Transverse colon (tissue), 4 donors: ENCODE results near the gene EBF3. TPM values are rescaled to one million over a fixed set of nuclear protein-coding genes. Genes with fewer than 3 reads are reported as not detected.

Experiments
- DNase-seq: peaks from one replicate; pipeline ENCODE4 v3.0.0-alpha.2; 2019
- H3K27ac ChIP-seq, 4 donors: fragments of 200-600 bp; sonication (generic); 2 replicates each; pipeline ENCODE4 v1.5.1; 2016 to 2018; ENCODE audit warnings: inconsistent platforms in 4 of 4
- H3K27me3 ChIP-seq: fragments of 200-600 bp; sonication (generic); 2 replicates; pipeline ENCODE4 v1.5.1; 2017; ENCODE audit warnings: inconsistent platforms
- H3K36me3 ChIP-seq, 4 donors: fragments of 200-600 bp; sonication (generic); 2 replicates each; pipeline ENCODE4 v1.5.1; 2017 to 2019; ENCODE audit warnings: inconsistent platforms in 4 of 4
- H3K4me1 ChIP-seq, 4 donors: fragments of 200-600 bp; sonication (generic); 2 replicates each; pipeline ENCODE4 v1.5.1; 2017 to 2020; ENCODE audit warnings: inconsistent platforms in 4 of 4
- H3K4me3 ChIP-seq, 4 donors: fragments of 200-600 bp; sonication (generic); 1 replicate in 1 of 4; 2 replicates in 3 of 4; pipeline versions ENCODE4 v1.5.1 to v1.6.1; 2017 to 2019; ENCODE audit warnings: inconsistent platforms in 4 of 4
- H3K9me3 ChIP-seq, 2 donors: fragments of 200-600 bp; sonication (generic); 2 replicates each; pipeline ENCODE4 v1.5.1; 2017 to 2019; ENCODE audit warnings: inconsistent platforms in 2 of 2
- EP300 ChIP-seq: sonication (generic); formaldehyde crosslinking; IDR thresholded peaks from one replicate; pipeline ENCODE4 v1.6.1; 2017; ENCODE audit warnings: antibody characterized with exemption, low read depth
- POLR2A ChIP-seq: fragments of 450-650 bp; IDR thresholded peaks from one replicate; pipeline ENCODE4 v1.6.1; 2016; ENCODE audit warnings: antibody characterized with exemption, mild to moderate bottlenecking, moderate library complexity
- POLR2AphosphoS5 ChIP-seq, 3 donors: sonication (generic); formaldehyde crosslinking; IDR thresholded peaks; one replicate each; pipeline ENCODE4 v1.6.1; 2016; ENCODE audit warnings: antibody characterized with exemption in 3 of 3
- WGBS, 2 donors: methylation state at CpG; one replicate each; pipeline ENCODE4 v1.1.5; 2018; ENCODE audit warnings: low coverage in 1 of 2; 5-methylcytosine and 5-hydroxymethylcytosine counted together
- in situ Hi-C, 4 donors: fragments of 200-750 bp; cut with MboI; loops; one replicate each; pipeline versions ENCODE4 v1.15.0 to v1.15.1; 2017; ENCODE audit warnings: low sequenced_read_pairs in 3 of 4, low pct_ligation_motif_present in 1 of 4, low pct_unique_long_range_greater_than_20kb in 1 of 4
- intact Hi-C: fragments of 100-400 bp; cut with DNase I; formaldehyde crosslinking; loops from one replicate; pipeline ENCODE4 v1.15.1; 2023; ENCODE audit warnings: low total_unique reads
- total RNA-seq, 4 donors: library from RNA; depleted of rRNA; stranded (reverse); fragments of >200 nt; gene quantifications; one replicate each; pipeline ENCODE4 v1.1.0, GENCODE V29; 2016
- TF ChIP-seq, protein P1 (sequence below), 5 experiments: fragments of 200-600 bp in 3 of 5; fragments of 450-650 bp in 2 of 5; sonication (generic) in 3 of 5; IDR thresholded peaks; 1 replicate in 2 of 5; 2 replicates in 3 of 5; pipeline ENCODE4 v1.5.1; 2016 to 2017; ENCODE audit warnings: antibody characterized with exemption in 5 of 5, inconsistent platforms in 3 of 5, mild to moderate bottlenecking in 2 of 5, moderate library complexity in 1 of 5

Gene EBF3
- total RNA-seq, 4 donors from 2014 or later: 0.37 to 6.6 (median 1.0) TPM

DNA sequence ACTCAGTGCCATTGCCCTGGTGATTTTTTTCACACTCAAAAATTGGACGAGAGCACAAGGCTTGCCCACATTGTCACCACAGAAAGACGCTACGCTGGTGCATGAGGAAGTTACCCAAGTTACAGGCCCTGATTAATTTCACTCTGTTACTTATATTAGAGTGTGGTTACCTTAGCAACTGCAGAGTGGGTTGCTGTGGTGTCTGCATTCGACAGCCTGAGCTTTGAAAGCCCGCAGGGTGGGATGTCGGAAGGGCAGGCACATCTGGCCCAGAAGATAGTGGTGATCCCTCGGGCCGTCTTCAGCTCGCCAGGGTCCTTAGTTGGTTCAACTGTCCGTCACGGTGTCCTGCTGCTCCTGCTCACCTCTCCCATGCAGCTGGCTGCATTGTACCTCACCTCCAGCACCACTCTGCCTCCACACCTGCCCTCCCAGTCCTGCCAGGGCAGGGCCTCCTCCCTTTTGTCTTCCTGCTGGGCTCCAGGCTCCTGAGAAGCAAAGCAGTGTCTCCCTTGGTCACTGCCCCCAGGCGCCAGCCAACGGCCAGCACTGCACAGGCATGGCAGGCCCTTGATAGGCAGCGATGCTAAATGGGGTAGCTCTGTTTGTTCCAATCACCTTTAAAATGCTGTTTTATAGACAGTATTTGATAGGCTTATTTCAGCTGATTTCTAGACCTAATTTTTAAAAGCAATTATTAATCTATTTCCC, 167.2 kb downstream of the EBF3 start:
- intact Hi-C loops: no loop called here
- Histone ChIP-seq H3K4me3 (no peak overlapping the region), H3K4me1 (no peaks in the 10 kb centered on the region), H3K36me3 (no peaks in the 10 kb centered on the region), H3K27ac (no peak overlapping the region), H3K27me3 (no peaks in the 10 kb centered on the region), H3K9me3 (no peaks in the 10 kb centered on the region)
- WGBS, 2 donors: 78% methylated on average over 6 of the region's 14 CpGs; no CpG with 5 or more reads in 1 of the 2 donors
- TF ChIP-seq POLR2AphosphoS5 (IDR thresholded peaks at IDR 0.05) (no peak), POLR2A (no peak), EP300 (no peak)
- TF ChIP-seq, protein P1, sequence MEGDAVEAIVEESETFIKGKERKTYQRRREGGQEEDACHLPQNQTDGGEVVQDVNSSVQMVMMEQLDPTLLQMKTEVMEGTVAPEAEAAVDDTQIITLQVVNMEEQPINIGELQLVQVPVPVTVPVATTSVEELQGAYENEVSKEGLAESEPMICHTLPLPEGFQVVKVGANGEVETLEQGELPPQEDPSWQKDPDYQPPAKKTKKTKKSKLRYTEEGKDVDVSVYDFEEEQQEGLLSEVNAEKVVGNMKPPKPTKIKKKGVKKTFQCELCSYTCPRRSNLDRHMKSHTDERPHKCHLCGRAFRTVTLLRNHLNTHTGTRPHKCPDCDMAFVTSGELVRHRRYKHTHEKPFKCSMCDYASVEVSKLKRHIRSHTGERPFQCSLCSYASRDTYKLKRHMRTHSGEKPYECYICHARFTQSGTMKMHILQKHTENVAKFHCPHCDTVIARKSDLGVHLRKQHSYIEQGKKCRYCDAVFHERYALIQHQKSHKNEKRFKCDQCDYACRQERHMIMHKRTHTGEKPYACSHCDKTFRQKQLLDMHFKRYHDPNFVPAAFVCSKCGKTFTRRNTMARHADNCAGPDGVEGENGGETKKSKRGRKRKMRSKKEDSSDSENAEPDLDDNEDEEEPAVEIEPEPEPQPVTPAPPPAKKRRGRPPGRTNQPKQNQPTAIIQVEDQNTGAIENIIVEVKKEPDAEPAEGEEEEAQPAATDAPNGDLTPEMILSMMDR (IDR thresholded peaks at IDR 0.05): no peak
- no peak for DNase-seq
- in situ Hi-C loops: no loop called here

DNA sequence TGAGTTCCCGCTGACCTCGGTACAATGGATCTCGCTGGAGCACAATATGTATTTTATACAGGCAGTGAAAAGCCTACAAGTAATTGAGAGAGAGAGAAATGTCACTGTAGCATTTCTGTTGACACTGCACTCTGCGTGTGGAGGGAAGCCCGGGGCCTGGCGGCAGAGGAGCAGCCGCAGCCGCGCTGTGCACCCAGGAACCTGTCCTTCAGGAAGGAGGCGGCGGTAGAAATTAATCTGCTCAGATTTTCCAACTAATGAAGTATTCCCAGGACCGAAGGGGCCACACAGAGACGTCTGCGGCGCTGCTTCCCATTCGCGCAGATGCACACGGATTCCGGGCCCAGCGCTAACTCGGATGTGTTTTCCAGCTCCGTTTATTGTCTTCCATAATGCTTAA, 170.1 kb downstream of the EBF3 start:
- in situ Hi-C loops: no loop called here
- peaks cover 0 to 7% of the 10 kb centered on the region in 2 donors for H3K9me3 ChIP-seq
- H3K27ac ChIP-seq: no peak overlapping the region
- no peak for DNase-seq
- no peak for TF ChIP-seq EP300
- H3K4me3 ChIP-seq: no peak overlapping the region
- no peaks in the 10 kb centered on the region for H3K4me1 ChIP-seq
- H3K27me3 ChIP-seq: no peaks in the 10 kb centered on the region
- WGBS, 2 donors: 96 to 98% methylated on average over 5 to 22 of the region's 22 CpGs
- H3K36me3 ChIP-seq: no peaks in the 10 kb centered on the region
- intact Hi-C loops: no loop called here

DNA sequence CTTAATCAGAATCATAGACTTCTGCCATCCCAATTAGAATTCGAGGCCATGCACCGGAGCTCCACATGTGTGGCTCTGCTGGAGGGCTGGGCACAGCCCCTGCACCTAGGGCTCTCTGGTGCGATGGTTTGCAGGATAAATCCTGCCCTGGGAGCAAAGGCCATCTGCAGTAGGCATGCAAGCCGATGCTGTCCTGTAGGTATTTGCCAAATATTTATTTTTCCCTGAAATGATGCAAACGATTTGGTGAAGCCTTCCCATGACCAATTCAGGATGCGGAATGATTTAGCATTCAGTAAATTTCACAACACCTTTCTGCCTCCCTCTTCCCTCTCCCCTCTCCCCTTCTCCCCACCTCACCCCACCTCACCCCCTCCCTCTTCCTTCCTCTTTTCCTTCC, 170.6 kb downstream of the EBF3 start:
- no peaks in the 10 kb centered on the region for H3K27me3 ChIP-seq
- no peak overlapping the region for H3K4me3 ChIP-seq
- 78 to 83% methylated on average over 2 to 6 of the region's 6 CpGs for WGBS, 2 donors
- DNase-seq: no peak
- H3K9me3 ChIP-seq: peaks cover 0 to 7% of the 10 kb centered on the region in 2 donors
- no peak overlapping the region for H3K27ac ChIP-seq
- intact Hi-C loops: no loop called here
- in situ Hi-C loops: no loop called here
- H3K4me1 ChIP-seq: no peaks in the 10 kb centered on the region
- no peaks in the 10 kb centered on the region for H3K36me3 ChIP-seq
- TF ChIP-seq POLR2A (no peak), POLR2AphosphoS5 (IDR thresholded peaks at IDR 0.05) (no peak), EP300 (no peak)
- TF ChIP-seq, protein P1 (IDR thresholded peaks at IDR 0.05): no peak

DNA sequence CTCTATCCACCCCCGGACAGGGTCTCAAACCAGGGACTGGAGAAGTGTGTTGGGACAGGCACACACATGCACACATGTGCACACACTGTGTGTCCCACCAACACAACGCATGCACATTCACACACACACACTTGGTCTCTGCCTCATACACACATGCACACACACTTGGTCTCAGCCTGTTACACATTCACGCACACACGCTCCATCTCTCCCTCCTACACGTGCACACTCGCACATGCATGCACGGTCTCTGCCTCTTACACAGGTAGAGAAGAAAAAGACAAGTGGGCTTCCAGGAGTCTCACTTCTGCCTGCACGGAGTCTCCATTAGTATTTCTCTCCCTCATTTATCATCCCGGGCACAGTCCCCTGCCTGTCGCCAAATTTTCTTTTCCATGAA, 171.2 kb downstream of the EBF3 start:
- no peak overlapping the region for H3K4me3 ChIP-seq
- in situ Hi-C loops (no loop called here), intact Hi-C loops (no loop called here)
- WGBS, 2 donors: 95 to 100% methylated on average over 1 to 10 of the region's 10 CpGs
- no peaks in the 10 kb centered on the region for H3K27me3 ChIP-seq
- no peaks in the 10 kb centered on the region for H3K36me3 ChIP-seq
- TF ChIP-seq, protein P1 (IDR thresholded peaks at IDR 0.05): no peak
- no peak for TF ChIP-seq EP300
- TF ChIP-seq POLR2A: no peak
- no peak for TF ChIP-seq POLR2AphosphoS5 (IDR thresholded peaks at IDR 0.05)
- peaks cover 0 to 7% of the 10 kb centered on the region in 2 donors for H3K9me3 ChIP-seq
- no peaks in the 10 kb centered on the region for H3K4me1 ChIP-seq
- no peak for DNase-seq
- no peak overlapping the region for H3K27ac ChIP-seq

DNA sequence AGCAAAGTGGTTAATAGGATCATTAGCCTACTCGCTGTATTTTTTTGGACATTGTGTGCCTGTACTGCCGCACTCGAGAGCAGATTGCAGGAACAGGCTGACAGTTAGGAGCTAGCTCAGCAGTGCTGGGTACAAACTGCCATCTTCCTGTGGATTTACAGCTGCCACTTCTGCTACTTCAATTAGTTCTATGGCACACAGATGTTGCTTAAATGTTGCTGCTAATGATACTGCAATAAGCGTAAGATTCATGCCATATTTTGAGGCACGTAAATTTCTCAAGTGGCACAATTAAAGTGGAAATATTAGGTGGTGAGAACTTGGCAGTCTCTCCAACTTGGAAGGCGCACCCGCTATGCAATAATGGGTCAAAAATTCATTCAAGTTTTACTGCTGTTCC, 171.9 kb downstream of the EBF3 start:
- WGBS, 2 donors: 88 to 89% methylated on average over 6 to 7 of the region's 7 CpGs
- no peaks in the 10 kb centered on the region for H3K4me1 ChIP-seq
- peaks cover 0 to 7% of the 10 kb centered on the region in 2 donors for H3K9me3 ChIP-seq

More for the DNA sequence above, 171.9 kb downstream of the EBF3 start:
- intact Hi-C loops (no loop called here), in situ Hi-C loops (no loop called here)
- H3K27me3 ChIP-seq: no peaks in the 10 kb centered on the region
- H3K4me3 ChIP-seq: no peak overlapping the region
- H3K36me3 ChIP-seq: no peaks in the 10 kb centered on the region
- no peak for DNase-seq
- TF ChIP-seq EP300 (no peak), POLR2A (no peak), POLR2AphosphoS5 (IDR thresholded peaks at IDR 0.05) (no peak)
- TF ChIP-seq, protein P1 (IDR thresholded peaks at IDR 0.05): no peak
- H3K27ac ChIP-seq: no peak overlapping the region
